GM21447 (cell line): ENCODE measurements around the gene YRDC.

Source experiments
- ATAC-seq: cut with Tn5 transposase; IDR thresholded peaks from one replicate; pipeline ENCODE4 v1.9.1; 2021; ENCODE audit not compliant: unreplicated experiment

Gene YRDC

DNA sequence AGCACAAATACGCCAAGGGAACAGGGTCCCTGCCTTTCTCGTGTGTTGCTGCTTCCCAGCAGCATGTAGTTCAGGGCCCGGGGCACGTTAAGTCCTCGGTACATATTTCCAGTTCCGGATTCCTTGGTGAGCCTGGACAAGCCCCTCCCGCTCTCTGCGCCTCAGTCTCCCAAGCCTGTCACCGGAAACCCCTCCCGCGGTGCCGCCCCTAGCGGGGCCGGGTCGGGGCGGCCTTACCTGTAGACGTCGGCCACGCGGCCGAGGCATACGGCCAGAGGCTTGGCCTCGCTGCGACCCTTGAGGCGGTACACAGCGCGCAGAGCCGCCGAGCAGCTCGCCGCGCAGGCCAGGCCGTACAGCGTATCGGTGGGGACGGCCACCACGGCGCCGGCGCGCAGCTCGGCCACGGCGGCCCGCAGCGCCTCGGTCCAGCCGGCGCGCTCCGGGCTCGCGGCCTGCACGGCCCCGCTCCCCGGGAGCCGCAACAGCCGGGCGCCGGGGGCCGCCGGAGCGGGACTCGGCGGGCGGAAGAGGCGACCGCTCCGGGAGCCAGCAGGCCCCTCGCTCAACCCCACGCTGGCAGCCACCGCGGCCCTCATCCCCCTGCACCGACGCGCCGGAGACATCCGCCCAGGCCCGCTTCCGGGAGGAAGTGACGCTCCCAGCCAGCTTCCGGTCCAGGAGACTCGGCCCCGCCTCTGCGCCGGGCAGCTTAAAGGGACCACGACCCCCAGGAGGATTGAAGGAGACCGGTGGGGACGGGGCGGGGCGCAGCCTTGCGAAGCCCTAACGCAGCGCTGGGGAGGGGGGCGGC is at the start of gene YRDC, which contains the start of gene C1orf122:
YRDC (minus strand) TSS at position 654 of the 814 bp plus-strand sequence; CDS start at position 626, 28 bp downstream.
C1orf122 (plus strand) TSS at position 236 of the 814 bp plus-strand sequence. CDS start 615 bp downstream, outside the sequence.
- ATAC-seq, result peak; percentile 84

GRCh38 chr1:37854406-37854805 is 46.4 kb upstream of the YRDC start:
- no peak for ATAC-seq

DNA sequence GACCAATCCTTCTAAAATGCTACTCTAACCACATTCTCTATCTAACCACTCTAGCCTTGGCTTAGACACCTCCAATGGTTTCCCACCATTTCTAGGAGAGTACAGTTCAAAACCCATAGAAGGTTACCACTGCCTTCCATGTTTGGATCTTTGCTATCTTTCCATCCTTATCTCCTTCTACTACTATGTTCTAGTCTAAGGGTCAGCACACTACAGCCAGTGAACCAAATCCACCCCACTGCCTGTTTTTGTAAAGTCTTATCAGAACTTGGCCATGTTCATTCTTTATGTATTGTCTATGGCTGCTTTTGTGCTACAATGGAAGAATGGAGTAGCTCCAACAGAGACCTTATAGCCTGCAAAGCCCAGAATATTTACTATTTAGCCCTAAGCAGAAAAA is 45.1 kb upstream of the YRDC start:
- no peak for ATAC-seq

DNA sequence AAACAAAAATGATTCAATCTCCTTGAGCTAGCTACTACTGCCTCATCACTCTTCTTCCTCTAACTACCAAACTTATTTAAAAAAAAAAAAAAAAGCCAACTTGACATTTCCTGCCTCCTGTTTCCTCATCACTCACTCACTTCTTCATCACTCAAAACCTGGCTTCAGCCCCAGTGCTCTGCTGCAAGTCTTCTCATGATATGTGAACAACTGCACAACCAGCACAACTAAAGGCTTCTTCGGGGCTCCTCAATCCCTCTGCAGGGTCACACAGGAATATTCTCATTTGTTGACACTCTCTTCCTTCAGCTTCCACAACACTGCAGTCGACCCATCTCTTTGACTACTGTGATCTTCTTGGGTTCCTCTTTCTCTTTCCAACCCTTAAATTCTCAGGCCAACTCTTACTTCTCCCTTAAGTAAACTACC is 43.8 kb upstream of the YRDC start:
- no peak for ATAC-seq

GRCh38 chr1:37851262-37851661 is 43.3 kb upstream of the YRDC start:
- no peak for ATAC-seq

GRCh38 chr1:37850352-37850955 is 42.4 kb upstream of the YRDC start:
- no peak for ATAC-seq

DNA sequence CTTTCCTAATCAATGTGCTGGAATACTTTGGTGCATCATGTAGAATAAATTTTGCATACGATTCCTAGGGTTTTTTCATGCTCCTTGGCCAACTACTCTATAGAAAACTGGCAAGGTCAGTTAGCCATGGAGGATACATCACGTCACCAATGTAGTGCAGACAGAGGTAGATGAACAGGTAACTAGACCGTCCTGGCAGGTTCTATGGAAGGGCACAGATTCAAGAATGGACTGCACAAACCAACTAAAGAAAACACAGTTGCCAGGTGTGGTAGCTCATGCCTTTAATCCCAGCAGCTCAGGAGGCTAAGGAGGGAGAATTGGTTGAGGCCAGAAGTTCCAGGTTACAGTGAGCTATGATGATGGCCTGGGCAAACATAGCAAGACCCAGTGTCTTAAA is 41.5 kb upstream of the YRDC start:
- ATAC-seq, result no peak

DNA sequence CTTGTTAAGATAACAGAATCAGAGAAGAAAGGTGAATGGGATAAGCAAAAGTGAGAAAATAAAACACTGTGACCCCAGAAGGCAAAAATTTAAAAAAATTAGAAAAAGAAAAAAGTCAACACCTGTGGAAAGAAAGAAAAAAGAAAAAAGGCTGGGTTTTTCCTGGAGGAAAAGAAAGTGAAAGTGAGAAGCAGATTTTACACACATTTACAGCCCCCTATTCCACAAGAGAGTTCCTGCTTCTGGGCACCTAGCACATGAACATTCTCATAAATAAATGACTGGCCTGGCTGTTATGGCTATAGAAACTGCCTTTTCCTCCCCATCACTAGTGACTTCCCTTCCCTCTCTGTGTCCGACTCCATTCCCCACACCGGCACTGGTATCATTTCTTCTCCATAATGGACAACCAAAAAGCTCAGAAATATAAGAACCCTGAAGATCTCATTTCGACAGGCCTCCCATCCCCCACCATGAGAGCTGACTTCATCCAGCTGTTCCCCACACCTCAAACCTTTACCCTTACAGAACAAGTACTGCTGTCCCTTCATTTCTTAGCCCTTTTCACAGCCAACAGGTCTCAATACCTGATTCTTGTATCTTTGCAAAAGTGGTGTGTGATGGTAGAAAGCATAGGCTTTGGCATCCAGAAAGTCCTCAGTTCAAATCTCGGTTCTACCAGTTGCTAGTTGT is 38.8 kb upstream of the YRDC start:
- no peak for ATAC-seq

DNA sequence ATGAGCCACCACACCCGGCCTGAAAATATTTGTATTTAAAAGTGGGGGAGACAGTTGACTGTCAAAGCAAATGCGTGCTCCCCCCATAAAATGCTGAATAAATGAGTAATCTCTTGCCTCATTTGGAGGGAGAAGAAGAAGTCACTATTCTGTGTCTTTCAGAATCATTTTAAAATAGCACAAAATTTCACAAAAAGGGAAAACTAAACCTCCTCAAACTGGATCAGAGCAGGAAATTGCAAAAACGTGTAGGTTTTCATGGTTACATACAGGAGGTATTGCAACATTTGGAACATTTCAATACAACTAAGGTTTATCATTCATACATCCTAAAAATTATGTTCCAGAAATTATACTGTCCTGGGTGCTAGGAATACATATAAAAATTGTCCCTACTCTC is 37.8 kb upstream of the YRDC start:
- ATAC-seq, result no peak

DNA sequence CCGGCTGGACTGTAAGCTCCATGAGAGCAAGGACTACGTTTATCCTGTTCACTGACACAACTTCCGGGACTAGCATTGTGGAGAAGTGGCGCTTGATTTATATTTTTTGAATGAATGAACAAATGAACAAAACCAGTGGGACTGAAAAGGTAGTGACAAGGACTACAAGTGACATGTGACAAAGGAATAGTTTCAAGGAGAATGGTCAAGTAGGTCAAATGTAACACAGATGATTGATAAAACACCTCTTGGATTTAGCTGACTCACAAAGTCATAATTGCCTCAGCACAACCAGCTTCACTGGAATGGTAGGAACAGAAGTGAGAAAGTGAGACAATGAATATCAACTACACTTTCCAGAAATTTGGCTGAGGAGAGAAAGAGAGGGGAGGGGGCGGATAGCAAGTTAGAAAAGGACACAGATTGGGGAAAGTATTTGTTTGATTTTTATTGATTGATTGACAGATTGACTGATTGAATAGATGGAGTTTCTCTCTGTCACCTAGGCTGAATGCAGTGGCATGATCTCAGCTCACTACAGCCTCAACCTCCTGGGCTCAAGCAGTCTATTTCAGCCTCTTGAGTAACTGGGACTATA is 37.1 kb upstream of the YRDC start:
- no peak for ATAC-seq

DNA sequence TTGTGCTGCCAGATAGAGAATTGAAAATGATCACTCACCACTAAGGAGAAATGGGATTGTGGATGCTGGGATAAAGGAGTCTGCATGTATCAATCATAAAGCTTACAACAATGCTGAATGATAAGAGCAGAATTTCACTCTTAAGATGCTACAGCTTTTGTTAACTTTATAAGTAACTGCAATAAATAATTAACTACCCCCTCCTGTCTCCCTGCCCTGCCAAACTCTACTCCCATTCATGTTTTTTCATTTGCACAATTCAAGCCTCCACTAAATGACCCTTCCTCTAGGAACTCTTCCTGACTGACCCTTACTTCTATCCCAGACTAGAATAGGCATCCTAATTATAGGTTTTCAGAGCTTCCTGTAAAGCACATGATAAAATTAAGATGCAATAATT is 36.5 kb upstream of the YRDC start:
- ATAC-seq, result no peak

GRCh38 chr1:37841652-37842051 is 33.6 kb upstream of the YRDC start:
- ATAC-seq, result no peak

DNA sequence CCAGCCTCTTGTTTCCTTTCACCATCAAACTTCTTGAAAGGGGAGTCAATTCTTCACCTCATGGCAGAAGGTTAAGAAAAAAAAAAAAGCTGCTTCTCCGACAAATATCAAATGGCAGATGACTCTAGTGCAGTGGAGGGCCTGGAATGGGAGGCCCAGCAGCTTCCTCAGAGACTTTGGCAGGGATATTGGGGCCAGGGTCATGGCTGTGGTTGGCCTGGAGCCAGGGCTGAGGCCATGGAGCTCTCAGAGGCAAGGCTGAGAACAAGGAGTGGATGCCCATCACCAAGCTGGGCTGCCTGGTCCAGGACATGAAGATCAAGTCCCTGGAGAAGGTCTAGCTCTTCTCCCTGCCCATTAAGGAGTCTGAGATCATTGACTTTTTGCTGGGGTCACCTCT is 32.7 kb upstream of the YRDC start:
- ATAC-seq, result no peak

- no peak for ATAC-seq
These were observed 31.7 kb upstream of the YRDC start for GRCh38 chr1:37839676-37840075.

DNA sequence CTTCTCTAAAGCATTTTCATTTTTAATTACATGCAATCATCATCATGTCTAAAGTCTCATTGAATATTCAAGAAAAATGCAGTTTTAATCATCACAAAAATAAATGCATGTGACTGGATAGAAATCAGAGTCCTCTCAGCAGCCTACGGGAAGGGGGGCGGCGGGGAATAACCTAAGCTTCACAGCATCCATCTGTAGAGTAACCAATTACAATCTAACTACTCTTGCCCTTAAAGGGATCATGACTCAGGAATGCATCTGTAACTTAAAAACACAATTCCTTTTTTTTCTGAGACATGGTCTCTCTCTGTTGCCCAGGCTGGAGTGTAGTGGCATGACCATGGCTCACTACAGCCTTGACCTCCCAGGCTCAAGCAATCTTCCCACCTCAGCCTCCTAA is 28.8 kb upstream of the YRDC start:
- no peak for ATAC-seq

DNA sequence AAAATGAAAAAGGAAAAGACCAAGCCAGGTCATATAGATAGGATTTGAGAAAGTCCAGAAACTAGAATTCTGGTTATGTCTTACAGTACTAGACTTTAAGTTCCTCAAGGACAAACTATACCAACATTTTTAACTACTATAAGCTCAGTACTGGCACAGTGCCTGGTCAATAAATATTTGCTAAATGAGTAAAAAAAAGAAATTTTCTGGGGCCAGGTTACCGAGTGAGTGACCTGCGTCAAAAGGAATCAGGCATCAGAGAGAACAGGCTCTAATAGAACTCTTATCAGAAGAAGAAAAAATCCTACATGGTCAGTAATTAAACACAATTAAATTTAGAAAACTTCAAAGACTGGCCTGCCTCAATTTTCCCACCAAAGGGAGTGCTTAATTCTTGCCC is 23.8 kb upstream of the YRDC start:
- no peak for ATAC-seq

DNA sequence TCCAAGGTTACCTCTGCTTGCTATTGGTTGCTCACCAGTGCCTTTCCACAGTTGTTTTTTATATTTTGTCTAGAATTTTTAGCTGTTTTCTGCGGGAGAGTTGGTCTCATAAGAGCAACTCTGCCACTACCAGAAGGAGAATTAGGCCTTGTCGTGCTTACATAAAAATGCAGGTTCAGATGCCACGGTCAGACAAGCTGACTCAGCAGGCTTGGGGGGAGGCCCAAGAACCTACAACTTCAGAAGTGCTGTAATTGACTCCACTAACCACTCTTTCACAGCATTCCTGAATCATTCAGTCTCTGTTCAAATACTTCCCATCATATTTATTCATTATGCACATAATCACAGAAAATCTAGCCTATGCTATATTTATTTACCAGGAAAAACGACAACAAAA is 23.1 kb upstream of the YRDC start:
- ATAC-seq, result no peak

DNA sequence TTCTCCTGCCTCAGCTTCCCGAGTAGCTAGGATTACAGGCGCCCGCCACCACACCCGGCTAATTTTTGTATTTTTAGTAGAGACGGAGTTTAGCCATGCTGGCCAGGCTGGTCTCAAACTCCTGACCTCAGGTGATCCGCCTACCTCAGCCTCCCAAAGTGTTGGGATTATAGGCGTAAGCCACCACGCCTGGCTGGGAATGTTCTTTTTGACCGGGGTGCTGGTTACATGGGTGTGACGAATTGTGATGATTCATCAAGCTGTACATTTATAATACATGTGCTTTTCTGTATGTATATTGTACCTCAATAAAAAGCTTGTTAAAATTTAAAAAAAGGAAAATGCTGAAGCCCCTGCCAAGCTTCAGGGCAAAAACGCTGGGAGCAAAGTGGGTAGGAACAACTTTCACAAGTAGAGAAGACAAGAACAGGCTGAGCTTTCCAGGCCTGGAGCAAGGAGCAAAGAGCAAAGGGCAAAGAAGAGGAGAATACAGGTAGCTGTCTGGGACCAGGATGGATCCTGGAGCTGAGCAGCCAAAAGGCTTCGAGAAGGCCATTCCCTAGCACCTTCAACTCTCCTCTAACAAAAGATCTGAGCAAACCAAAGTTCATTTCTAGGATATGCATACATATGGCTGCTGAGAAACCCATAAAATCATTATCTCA is 20.5 kb upstream of the YRDC start:
- no peak for ATAC-seq

- ATAC-seq, result no peak
These were observed 17.5 kb upstream of the YRDC start for GRCh38 chr1:37825506-37825905.

GRCh38 chr1:37824001-37824400 is 16.0 kb upstream of the YRDC start:
- no peak for ATAC-seq
